Stimulated activated CD8-positive, alpha-beta memory T cell treated with anti-CD3 and anti-CD28 coated beads, Interleukin-2, amount 100 ng/mL, for 48 hours (primary cell): ENCODE measurements around the gene HAT1.
"Not testable (repeated sequence)": the region's sequence is repeated elsewhere in the genome, so short reads cannot be mapped to it uniquely, and the experiment has no call there.

Experiments used
- DNase-seq, 2 donors: peaks; one replicate each; pipeline ENCODE4 v3.0.0-alpha.2; 2020; ENCODE audit warnings: low read depth in 2 of 2

The HAT1 gene

GRCh38 chr2:171972329-171972982 lies 50.2 kb downstream of the HAT1 start:
- no peak for DNase-seq

DNA sequence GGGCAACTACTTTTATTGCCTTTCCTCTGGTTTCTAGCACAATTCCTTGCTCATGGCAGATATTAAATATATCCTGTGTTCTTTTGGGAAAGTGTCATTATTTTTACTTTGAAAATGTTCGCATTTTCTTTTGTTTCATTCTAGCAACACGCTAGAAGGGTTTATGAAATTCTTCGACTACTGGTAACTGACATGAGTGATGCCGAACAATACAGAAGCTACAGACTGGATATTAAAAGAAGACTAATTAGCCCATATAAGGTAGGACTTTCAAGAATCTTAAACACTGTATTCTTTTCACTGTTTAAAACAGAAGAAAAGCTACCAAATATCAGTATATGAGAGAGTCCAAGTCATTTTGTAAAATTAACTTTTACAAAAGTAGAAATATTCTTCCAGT lies 56.8 kb downstream of the HAT1 start:
- DNase-seq: no peak

- not testable (repeated sequence) for DNase-seq
These were observed 61.7 kb downstream of the HAT1 start for GRCh38 chr2:171983924-171984323.

DNA sequence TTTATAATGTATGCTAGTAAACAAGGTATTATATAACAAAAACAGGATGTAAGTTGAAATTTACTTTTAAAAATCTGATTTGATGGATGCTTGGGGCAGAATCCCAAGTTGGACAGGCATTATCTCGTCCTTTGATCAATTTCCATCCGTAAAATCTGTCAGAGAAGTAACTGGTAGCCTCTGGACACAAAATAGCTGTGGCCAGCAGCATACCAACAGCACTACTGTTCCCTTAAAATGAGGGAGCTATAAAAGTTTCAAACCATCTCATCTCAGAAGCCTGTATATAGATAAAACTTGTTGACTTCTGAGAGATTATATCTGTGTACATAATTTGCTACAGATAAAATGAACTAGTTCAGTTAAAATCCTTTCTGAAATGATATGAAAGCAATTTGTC lies 62.8 kb downstream of the HAT1 start:
- DNase-seq: no peak

GRCh38 chr2:171986778-171987177 lies 64.5 kb downstream of the HAT1 start:
- no peak for DNase-seq

GRCh38 chr2:171991027-171991426 lies 68.8 kb downstream of the HAT1 start:
- DNase-seq: no peak

GRCh38 chr2:171995586-171995985 lies 73.3 kb downstream of the HAT1 start:
- DNase-seq: no peak

- DNase-seq: no peak
These were observed 73.8 kb downstream of the HAT1 start for GRCh38 chr2:171996021-171996420.

DNA sequence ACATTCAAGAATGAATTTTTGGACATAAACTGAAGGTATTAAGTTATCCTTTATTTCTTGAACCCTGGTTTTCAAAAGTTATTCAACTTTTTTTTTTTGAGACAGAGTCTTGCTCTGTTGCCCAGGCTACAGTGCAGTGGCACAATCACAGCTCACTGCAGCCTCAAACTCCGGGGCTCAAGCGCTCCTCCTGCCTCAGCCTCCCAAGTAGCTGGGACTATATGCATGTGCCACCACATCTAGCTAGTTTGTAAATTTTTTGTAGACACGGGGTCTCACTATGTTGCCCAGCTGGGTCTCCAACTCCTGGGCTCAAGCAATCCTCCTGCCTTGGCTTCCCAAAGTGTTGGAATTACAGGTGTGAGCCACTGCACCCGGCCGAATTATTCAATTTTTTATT lies 74.8 kb downstream of the HAT1 start:
- not testable (repeated sequence) for DNase-seq

DNA sequence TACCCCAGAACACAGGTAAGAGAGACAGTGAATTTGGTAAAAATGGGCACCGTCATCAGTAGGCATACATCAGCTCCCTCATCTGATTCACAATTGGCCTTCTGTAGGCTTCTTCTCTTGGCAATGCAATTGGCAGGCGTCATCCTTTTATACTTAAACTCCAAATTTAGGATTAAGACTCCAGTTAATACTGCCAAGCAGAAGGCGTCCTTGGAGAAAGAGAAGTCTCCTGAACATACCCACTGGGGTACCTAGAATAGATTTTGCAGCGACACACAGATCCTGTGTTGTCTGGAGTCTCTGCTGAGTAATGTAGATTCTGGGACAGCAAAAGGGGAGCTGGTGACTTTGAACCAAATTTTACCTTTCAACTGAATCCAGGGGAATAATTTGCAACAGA lies 76.9 kb downstream of the HAT1 start:
- no peak for DNase-seq

GRCh38 chr2:171999604-172000469 lies 77.6 kb downstream of the HAT1 start, which contains the start of gene METAP1D:
METAP1D (plus strand) TSS chr2:171999953; CDS start chr2:171999970, 17 bp downstream.
- peak; percentile 82 to 87 for DNase-seq

GRCh38 chr2:172000696-172001361 lies 78.6 kb downstream of the HAT1 start:
- no peak for DNase-seq

DNA sequence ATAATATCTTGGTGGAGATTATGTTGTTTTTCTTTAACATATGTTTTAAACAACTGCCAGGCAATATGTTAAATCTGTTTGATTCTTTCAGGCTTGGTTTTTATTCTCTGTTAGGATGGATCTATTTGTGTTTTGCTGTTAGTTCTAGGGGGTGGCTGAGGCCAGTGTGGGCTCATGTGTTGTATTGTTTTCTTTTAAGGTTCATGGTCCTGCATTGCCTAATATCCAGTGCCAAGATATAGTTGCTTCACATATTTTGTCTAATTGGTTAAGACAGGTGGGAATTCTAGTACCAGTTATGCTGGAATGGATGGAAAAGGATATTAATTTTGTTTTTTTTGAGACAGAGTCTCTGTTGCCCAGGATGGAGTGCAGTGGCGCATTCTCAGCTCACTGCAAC lies 85.1 kb downstream of the HAT1 start:
- DNase-seq: no peak

DNA sequence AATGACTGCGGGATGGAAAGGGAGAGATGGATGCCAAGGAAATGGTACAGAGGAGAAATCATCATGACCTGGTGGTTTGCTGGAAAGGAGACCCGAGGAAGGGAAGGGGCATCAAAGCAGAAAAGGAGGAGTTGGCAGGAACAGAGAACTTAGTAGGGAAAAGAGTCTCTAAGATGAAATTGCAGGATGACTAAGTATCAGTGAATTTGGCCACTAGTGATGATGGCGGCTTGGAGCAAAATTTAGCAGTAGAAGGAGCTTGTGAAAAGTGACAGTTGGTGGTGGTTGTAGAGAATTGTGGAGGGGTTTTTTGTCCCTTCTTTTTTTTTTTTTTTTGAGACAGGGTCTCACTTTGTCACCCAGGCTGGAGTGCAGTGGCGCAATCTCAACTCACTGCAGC lies 87.6 kb downstream of the HAT1 start:
- DNase-seq: no peak

DNA sequence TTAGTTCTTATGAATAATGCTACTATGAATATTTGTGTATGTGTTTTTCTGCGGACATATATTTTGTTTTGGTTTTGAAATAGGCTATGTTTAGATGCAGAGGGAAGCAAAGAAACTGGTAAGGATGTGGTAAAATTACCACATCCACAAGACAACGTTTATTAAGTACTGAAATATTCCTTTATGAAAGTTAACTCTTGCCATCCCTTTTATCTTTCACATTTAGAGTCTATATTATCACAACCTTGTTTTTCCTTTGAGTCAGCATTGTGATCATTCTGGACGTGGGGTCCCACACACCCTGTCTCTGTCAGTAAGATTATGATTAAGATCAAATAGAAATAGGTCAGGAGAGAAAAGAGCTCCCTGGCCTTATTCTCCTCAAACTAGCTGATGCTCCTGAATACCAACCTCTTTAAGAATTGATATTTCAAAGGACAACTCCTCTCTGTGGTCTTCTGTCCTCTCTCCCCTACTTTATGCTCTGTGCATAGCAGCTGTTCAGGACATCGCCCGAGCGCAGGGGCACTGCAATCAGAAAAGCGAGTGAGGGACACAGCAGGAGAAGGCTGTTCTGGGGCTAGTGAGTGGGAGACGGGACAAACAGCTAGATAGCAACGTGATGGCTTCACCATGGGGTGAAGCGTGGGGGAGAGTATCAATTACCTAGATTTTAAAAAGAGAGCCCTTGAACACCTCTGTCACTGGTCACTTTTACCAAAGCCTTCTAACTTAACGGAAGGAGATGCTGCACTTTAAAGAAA lies 89.7 kb downstream of the HAT1 start:
- DNase-seq: no peak

- no peak for DNase-seq
These were observed 90.6 kb downstream of the HAT1 start for GRCh38 chr2:172012677-172013391.

DNA sequence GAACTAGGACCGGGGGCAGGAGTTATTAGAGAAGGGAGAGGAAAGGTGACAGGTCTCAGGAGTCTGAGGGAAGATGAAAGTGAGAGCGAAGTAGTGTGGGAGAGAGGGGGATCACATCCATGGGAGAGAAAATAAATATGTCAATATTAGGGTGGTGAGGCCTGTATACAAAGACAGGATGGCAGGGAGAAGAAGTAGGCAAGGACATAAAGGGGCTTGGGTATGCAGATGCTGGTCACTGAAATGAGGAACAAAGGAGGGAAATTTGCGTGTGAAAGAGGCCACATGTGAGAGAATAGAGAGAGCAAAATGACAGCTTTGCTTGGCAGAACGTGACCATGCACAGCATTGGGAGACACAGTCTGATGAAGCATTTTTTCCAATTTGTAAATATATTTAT lies 91.1 kb downstream of the HAT1 start:
- DNase-seq: no peak

- DNase-seq: no peak
These were observed 99.0 kb downstream of the HAT1 start for GRCh38 chr2:172021074-172021931.

DNA sequence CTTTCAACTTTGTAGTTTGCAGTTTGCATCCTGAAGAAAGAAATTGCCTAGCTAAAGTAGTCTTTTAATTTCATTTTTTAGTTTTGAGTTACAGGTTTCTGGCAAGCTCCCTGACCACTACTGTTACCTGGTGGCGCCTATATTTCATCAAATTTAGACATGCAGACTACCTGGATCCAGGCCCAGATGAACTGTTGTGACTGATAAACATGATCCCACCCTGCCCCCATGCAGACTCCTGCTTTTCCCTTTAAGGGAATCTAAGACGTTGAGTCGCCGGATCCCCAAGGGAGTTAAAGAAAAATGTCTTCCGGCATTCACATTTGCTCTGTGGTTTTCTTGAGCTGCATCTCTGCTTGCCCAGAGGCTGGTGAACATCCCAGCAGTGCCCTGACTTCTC lies 99.7 kb downstream of the HAT1 start:
- DNase-seq: no peak

DNA sequence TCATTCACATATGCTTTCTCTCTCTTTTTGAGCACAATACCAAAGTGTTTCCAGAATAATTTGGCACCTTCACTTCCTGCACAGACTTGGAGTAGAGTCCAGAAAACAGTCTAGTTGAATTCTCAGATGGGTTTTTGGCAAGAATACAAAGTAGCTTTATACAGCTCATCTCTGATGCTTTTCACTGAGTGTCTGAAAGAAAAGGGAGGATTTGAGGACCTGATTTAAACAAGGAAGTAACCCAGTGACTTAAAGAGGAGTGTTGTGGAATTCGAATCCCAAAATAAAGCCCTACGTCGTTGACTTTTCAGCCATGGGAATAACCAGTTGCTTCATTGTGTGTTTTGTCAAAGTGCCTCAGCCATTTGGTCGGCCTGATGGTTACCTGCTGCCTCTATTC lies 109.3 kb downstream of the HAT1 start:
- DNase-seq: no peak
